ENCODE results near the gene SRL.
"Not testable (repeated sequence)": the region's sequence is repeated elsewhere in the genome, so short reads cannot be mapped to it uniquely, and the experiment has no call there.

The SRL gene

DNA sequence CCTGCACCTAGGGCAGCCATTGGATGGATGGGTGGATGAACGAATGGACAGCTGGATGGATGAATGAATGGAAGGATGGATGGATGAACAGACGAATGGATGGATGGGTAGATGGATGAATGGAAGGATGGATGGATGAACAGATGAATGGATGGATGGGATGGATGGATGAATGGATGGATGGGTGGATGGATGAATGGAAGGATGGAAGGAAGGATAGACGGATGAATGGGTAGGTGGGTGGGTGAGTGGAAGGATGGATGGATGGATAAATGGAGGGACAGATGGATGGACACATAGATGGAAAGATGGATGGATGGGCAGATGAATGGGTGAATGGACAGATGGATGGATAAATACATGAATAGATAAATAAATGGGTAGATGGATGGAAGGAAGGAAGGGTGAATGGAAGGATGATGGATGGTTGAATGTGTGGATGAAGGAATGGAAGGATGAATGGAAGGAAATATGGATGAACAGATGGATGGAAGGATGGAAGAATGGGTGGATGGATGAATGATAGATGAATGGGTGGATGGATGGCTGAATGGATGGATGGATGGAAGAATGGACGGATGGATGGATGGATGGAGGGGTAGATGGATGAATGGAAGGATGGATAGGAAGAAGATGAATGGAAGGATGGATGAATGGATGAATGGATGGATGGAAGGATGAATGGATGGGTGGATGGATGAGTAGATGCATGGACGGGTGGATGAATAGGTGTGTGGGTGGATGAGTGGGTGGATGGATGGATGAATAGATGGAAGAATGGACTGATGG is 15.4 kb downstream of the SRL start:
- DNase-seq (ENCODE audit: low read depth in 2 of 2), result no peak

DNA sequence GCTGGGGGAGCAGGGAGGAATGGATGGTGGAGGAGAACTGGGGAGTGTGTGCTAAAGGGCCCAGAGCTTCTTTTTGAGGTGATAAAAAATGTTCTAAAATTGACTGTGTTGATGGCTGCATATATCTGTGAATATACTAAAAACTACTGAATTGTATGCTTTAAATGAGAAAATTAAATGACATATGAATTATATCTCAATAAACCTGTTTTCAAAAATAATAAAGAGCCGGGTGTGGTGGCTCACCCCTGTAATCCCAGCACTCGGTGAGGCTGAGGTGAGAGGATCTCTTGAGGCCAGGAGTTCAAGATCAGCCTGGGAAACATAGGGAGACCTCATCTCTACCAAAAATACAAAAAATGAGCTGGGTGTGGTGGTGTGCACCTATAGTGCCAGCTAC is 16.8 kb downstream of the SRL start:
- no peak for DNase-seq (ENCODE audit: low read depth in 2 of 2)

DNA sequence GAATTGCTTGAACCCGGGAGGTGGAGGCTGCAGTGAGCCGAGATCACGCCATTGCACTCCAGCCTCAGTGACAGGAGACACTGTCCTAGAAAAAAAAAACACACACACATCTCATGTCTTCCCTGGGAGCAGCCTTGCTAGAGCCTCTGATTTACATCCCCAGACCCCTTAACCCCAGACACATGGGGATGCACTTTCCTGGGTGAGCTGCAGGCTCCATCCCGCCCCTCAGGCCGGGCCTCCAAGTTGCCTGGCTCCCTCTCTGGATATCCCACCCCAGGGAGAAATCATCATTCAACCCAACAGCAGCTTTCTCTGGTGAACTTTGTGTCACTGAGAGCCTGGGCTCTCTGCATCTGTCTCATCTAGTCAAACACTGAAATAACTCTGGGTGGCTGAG is 21.5 kb downstream of the SRL start:
- DNase-seq (ENCODE audit: low read depth in 2 of 2), result no peak

DNA sequence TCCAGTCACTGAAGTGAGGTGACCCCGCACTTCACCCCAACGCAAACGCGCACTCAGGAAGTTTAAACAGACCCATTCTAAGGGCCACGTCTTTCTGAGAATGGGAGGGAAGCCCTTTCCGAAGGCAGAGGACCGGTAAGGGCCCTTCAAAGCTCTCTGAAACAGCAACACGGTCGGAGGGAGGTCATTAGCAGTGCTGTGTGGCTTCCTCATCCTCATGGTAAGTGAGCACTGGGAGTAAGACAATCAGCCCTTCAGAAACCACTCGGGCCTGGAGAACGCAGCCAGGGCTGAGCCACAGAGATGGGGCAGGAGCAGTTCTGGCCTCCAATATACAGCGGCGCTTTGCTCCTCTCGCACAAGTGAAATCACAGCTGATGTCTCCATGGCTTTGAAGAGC is 23.7 kb downstream of the SRL start:
- DNase-seq (ENCODE audit: low read depth in 2 of 2), result no peak

DNA sequence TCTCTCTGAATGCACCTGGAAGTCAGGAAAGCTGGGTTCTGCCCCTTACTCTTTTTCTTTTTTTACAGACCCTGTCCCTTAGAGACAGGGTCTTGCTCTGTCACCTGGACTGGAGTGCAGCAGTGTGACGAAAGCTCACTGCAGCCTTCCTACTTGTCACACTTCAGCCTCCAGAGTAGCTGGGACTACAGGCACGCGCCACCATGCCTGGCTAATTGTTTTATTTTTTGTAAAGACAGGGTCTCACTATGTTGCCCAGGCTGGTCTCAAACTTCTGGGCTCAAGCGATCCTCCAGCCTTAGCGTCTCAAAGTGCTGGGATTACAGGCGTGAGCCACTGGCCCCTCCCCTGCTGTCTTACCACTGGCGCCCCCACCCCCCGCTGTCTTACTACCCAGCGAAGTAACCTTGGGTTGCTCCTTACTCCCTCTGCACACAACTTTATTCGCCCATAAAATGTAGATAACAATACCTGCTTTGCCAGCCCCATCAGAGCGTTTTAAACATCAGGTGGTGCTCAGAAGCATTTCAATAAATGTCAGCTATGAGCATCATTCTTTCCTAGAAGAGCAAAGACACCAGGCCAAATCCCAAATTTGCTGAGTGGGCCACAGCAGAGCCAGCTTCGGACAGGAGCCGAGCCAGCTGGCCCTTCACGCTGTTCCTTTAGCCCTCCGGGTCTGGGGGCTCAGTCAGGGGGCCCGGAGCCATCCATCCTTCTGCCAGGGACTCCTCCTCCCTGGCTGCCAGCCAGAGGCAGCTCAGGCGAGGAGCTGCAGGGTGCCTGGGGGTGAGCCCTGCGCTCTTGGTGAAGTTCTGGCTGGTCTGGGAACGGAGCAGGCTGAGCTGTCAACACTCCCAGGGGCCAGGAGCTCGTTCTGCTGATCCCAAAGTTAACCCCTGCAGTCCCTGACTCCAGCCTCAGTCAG is 24.4 kb downstream of the SRL start:
- no peak for DNase-seq (ENCODE audit: low read depth in 2 of 2)

DNA sequence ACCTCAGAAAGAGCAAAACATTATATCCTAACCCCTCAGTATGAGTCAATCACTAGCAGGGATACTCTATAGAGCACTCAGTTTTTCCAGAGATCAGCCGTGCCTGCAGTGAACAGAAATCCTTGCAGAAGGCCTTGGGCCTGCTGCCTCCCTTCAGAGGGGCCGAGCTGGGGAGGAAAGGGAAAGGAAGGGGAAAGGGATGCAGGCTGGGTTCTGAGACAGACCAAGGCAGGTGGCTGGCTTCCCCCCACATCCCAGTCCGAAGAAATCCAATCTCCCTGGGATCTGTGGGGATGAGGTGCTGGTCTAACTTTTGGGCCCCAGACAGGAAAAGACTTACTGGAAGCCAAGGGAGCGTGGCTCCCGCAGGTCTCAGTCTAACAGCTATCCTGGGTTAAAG is 25.3 kb downstream of the SRL start:
- DNase-seq (ENCODE audit: low read depth in 2 of 2), result no peak

DNA sequence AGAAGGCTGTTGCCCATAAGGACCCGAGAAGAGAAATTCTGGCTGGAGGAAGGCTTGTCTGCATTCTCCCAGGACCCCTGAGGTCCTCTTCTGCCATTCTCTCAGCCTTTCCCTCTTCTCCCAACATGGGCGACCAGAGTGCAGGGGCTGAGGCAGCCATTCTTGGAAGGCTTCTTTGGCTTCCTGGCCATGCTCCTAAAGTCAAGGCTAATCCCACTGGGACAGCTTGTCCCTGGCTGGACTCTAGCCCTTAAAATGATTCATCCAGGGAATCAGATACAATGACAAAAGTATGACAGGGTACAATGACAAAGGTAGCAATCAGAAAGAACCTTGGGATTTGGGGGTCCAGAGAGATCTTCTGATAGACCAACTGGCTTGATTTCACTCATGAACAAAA is 26.8 kb downstream of the SRL start:
- DNase-seq (ENCODE audit: low read depth in 2 of 2), result no peak

DNA sequence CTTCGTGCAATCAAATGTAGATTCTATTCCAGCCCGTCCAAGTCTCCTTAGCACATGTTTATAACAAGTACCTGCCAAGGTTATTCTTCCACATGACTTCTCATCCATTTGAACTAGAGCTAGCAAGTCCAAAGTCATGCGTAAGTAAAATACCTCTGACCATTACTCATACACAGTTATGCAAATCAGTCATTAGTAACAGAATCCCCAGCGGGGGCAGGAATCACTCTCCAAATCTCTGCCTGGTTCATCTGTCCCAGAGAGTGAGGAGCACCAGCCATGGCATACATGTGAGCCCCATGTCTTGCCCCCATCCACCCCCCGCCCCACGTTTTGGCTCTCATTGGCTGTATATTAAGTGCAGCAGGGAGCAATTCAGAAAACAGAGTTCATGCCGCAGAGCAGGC is 27.7 kb downstream of the SRL start:
- no peak for DNase-seq (ENCODE audit: low read depth in 2 of 2)

DNA sequence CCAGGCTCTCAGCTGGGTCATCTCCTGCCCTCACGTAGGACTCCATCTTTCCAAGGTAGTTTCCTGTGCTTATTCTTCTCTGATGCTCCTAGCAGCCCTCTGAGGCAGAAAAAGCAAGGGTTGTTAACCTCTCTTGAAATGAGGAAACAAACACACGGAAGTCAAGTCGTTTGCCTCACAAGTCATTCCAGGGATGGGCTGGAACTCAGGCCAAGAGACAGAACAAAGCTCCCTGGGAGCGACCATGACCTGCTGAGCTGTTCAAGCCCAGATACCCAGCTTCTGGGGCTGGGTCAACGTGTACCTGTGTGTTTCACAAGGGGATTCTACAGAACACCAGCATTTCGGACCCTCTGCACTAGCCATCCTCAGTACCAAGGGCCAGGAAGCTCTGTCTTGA is 28.1 kb downstream of the SRL start:
- DNase-seq (ENCODE audit: low read depth in 2 of 2), result no peak

DNA sequence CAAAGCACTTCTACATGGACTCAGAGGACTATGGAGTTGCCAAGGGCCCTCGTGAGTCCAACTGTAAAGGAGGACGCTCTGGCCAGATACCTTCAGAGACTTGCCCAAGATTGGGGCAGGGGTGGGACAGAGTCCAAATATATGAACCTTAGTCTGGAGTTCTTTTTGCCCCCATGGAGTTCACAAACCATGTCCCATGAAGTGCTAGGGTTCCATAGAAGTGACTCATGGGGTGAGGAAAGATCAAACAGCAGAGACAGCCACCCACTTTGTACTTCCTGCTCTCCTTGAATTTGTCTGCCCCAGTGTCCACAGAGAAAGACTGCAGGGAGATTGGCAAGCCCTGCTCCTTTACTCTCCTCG is 29.0 kb downstream of the SRL start:
- DNase-seq (ENCODE audit: low read depth in 2 of 2), result no peak

DNA sequence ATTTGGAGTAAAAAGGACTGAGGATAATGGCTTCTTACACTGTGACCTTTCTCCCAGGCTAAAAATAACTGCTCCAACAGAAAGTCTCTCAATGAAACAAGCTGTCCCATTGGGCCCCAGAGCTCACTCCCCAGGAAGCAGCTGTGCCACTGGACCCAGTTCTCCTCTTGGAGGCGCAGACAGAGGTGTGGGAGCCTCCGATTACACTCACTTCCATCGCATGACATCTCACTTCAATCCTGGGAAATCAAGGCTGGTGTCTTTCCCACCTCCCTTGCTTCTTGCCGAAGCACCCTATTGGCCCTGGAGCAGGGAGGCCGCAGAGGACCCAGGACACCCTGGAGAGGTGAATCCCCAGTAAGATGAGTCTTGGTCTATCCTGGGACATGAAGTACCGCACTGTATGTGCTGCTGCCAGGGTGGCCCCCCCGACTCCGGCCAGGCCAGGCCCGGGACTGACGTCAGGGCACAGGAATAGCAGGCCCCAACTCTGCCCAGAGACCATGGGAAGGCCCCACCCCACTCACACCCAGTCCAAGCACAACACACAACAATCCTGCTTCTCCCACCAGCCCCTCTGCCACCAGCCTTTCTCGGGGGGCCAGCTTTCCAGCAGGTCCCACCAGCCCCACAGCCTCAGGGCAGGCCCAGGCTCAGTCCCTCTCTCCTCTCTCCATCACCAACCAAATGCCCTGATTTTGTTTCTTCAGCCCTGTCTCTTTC is 29.5 kb downstream of the SRL start:
- no peak for DNase-seq (ENCODE audit: low read depth in 2 of 2)

DNA sequence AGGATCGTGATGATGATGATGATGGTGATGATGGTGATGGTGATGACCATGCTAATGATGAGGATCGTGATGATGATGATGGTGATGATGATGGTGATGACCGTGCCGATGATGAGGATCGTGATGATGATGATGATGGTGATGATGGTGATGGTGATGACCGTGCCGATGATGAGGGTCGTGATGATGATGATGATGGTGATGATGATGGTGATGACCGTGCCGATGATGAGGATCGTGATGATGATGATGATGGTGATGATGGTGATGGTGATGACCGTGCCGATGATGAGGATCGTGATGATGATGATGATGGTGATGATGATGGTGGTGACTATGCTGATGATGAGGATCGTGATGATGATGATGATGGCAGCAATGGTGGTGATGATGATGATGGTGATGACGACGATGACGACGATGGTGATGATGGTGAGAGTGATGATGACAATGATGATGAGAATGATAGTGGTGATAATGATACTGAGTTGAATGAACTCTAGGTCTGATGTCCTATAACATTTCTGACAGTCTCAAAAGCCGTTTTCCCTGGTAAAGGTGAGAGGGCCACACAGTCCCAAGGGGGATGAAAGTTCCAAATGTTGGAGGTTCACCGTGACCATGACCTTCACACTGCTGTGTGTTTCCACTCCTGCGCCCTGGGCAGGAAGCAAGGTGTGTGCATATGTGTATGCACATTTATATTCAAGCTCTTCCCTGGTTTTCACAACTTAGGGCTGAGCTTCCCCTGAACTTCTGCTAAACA is 30.3 kb downstream of the SRL start:
- DNase-seq (ENCODE audit: low read depth in 2 of 2), result not testable (repeated sequence)

DNA sequence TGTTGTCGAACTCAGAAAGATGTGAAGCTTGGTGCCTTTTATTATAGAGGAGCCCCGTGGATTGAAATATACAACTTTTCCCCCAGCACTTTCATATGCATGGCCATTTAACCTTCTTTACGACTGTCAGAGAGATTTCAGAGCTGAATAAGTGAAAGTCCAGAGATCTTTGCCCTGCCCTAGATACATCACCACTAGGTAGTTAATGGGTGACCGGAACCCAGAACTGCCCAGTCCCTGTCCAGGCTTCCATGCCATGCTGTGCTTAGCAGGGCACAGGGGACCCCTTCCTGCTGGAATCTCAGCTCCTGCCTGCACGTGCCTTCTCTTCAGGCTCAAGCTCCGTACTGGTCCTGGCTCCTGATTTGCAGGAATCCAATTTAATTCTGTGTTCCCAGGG is 32.2 kb downstream of the SRL start:
- no peak for DNase-seq (ENCODE audit: low read depth in 2 of 2)

DNA sequence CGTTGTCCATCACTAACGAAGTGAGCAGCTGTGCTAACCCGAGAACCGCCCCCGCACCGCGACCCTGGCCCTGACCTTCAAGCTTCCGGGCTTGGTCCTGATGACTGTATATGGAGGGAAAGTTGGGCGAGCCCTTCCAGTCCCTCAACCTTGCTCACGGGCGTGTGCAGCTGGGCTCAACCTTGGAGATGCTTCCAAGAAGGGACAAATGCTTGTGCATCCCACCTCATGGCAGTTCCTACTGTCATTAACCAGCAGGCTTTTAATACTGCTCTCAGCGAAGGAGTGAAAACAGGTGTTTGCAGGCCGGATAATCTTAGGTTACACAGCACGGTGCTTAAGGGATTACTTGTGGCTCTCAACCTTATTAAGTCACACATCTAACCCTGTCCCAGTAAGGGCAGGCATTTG is 33.5 kb downstream of the SRL start:
- no peak for DNase-seq (ENCODE audit: low read depth in 2 of 2)

DNA sequence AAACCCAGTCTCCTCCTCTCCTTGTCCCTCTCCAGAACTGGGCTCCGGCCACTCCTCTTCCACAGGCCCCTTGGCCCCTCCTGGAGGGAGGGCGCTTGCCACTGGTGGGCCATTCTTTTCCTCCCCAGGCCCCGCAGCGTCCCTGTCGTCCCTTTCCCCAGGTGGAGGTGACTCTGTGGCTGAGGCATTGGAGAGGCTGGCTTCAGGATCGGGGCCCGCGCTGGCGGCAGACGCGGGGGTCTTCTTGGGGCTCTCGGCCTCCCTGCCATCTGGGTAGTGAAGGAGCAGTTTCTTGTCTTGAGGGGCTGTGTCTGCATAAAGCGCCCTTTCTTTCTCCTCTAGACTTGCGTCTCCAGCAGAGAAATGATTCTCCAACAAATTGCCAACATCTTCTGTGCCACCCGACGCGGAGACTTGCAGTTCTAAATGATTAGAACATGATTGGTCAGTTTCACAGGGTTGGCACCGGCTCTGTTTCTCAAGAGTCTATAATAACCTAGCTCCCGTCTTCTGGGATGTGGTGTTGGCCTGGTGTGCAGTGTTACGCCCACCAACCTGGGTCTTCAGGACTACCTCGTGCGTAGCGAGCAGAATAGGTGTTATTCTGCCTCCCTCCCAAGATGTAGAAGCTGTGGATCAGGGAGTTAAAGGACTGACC is 34.1 kb downstream of the SRL start:
- DNase-seq (ENCODE audit: low read depth in 2 of 2), result no peak

DNA sequence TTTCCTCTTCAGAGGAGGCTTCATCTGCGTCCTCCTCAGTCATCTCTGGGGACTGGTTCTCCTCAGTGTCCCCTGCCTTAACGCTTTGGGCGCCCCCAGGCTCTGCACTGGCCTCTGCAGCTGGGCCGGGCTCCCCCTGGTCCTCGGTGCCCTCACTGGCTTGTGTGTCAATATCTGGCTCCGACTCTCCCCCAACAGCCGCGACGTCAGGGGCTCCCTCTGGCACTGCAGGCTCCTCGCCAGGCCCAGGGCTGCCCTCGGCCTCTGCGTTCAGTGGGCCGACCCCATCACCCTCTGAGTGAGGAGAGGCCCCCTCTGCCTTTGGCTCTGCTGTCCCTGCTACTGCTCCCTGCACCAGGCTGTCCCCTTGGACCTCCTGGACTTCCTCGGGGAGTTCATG is 34.7 kb downstream of the SRL start:
- no peak for DNase-seq (ENCODE audit: low read depth in 2 of 2)

DNA sequence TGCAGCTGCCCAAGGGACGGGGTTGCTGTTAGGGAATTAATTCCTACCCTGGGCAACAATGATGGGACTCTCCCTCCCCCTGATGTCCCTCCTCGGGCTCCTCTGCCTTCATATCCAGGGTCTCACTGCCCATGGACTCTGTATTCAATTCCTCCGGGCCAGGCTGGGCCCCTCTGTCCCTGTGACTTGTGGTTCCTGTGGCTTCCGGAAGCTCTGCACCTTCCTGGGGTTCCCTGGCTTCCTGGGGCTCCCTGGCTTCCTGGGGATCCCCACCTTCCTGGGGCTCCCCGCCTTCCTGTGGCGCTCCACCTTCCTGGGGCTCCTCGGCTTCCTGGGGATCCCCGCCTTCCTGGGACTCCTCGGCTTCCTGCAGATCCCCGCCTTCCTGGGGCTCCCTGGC is 35.2 kb downstream of the SRL start:
- DNase-seq (ENCODE audit: low read depth in 2 of 2), result no peak

DNA sequence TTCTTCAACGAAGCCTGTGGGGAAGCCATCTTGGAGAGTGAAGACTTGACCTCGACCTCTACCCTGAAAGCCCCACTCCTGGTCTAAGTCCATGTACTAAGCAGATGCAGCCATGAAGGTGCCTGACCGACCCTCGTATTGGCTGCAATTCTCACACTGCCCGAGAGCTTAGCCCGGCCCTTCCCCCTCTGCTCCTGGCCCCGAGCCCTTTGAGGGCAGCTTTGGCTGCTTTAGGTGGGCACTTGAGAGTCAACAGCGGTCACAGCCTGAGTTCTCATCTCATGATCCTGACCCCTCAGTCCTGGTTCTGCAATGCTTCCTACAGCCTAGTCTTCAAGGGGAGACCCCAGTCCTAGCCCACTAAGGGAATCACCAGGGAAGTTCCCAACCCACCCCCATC is 35.9 kb downstream of the SRL start:
- no peak for DNase-seq (ENCODE audit: low read depth in 2 of 2)

DNA sequence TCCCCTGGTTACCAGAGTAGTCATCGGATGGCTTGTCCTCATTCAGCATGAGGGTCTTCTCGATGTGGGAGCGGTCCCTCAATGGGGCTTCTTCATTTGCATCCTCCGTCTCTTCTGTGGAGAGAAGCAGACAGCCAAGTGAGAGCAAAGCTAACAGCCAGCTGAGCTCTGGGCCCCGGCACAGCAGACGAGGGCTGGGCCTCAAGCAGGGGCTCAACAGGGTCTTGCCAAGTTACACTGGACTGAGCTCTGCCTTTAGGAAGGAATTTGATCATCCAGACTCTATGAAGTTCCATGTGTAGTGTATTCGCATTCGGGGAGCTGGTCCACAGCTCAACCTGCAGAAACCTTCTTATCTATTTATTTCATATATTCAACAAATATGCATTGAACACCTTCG is 37.4 kb downstream of the SRL start:
- no peak for DNase-seq (ENCODE audit: low read depth in 2 of 2)

DNA sequence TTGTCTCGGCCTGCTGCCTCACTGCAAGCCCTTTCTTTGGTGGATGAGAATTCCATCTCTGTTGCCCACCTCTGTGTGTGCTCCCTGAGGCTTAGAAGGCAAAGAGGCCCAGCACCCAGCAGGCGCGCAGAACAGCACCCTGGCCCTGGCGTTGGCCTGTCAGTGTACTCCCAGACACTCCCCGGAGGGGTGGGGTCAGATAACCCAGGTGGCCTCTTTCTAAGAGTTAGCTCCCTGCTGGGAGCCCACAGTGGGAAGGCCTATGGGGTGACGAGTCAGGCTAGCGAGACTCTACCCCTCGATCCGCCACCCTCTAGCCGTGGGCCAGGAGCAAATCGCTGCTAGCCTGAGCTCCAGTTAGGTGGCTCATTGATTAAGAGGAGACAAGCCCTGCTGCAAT is 38.1 kb downstream of the SRL start:
- DNase-seq (ENCODE audit: low read depth in 2 of 2), result no peak

DNA sequence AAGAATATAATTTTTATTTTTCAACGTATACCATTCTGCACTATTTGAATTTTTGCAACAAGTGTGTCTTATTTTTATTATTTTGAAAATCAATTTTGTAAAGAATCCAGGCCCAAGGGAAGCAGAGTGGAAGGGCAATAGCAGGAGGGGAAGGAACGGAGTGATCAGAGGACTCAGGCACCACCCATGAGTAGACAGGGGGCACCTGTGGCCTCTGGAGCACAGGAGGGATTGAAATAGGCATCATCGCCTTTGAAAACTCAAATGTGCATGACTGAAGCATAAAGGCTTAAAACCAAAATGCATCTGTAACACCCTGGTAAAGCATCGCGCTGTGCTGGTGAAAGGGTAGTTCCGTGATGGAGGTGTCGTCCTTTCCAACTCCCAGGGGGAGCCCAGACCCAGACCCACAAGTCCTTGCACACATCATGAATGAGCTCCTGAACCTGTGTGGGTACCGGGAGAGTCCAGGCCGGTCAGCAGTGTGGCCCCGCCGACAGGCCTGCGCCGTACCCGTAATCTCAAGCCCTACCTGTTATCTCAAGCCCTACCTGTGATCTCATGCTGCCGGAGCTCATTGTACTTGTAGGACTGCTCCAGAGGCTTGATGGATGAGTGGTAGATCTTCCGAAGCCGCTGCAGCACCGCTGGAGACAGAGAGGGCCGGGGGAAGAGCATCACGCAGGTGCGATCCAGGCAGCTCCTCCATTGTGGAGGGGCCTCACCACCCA is 39.1 kb downstream of the SRL start:
- no peak for DNase-seq (ENCODE audit: low read depth in 2 of 2)
